ENCODE data around the gene DACH2.
"Not testable (repeated sequence)": the region's sequence is repeated elsewhere in the genome, so short reads cannot be mapped to it uniquely, and the experiment has no call there.

- TF ChIP-seq POLR2A, CTCF, POLR2AphosphoS5 (IDR thresholded peaks at IDR 0.05): not testable (repeated sequence)
Measured at GRCh38 chrX:86181325-86181724, 33.1 kb downstream of the DACH2 start.

Measured in prostate gland (tissue), 2 donors.